Spinal cord (tissue), 10 donors: ENCODE data around the gene ORMDL3. TPM values are rescaled to one million over a fixed set of nuclear protein-coding genes. Genes with fewer than 3 reads are reported as not detected.
A peak's percentile ranks its signal among the peaks of the same experiment; 100 is the strongest.
"Not testable (repeated sequence)": the region's sequence is repeated elsewhere in the genome, so short reads cannot be mapped to it uniquely, and the experiment has no call there.

ENCODE experiments used
- DNase-seq, 6 donors: peaks; one replicate each; pipeline versions ENCODE4 v3.0.0 to v3.0.0-alpha.2; 2013 to 2015; ENCODE audit warnings: low spot score in 6 of 6, low read depth in 4 of 6
- H3K27ac ChIP-seq: one replicate; pipeline ENCODE4 v1.5.1; 2013; ENCODE audit warnings: low read depth, low read length, control low read depth
- H3K27me3 ChIP-seq: one replicate; pipeline ENCODE4 v1.6.1; 2013; ENCODE audit warnings: low read length; ENCODE audit not compliant: control insufficient read depth, insufficient read depth
- H3K36me3 ChIP-seq: one replicate; pipeline ENCODE4 v1.6.1; 2013; ENCODE audit warnings: low read length; ENCODE audit not compliant: control insufficient read depth, insufficient read depth
- H3K4me1 ChIP-seq: one replicate; pipeline ENCODE4 v1.6.1; 2013; ENCODE audit warnings: low read length; ENCODE audit not compliant: control insufficient read depth, insufficient read depth
- H3K4me3 ChIP-seq: one replicate; pipeline ENCODE4 v1.5.1; 2013; ENCODE audit warnings: low read depth, low read length, control low read depth
- H3K9me3 ChIP-seq: one replicate; pipeline ENCODE4 v1.6.1; 2013; ENCODE audit warnings: low read length; ENCODE audit not compliant: control insufficient read depth, insufficient read depth
- WGBS: methylation state at CpG from one replicate; pipeline ENCODE4 v1.1.5; 2013; ENCODE audit warnings: missing lambda C conversion rate; ENCODE audit not compliant: insufficient coverage; 5-methylcytosine and 5-hydroxymethylcytosine counted together
- polyA plus RNA-seq, 2 donors: library from polyadenylated mRNA; unstranded; fragments of 120-200 nt; gene quantifications; one replicate each; pipeline ENCODE4 v1.2.1, GENCODE V29; 2013; ENCODE audit not compliant: insufficient read length in 2 of 2
- total RNA-seq, 2 donors: library from RNA; depleted of rRNA in 1 of 2; stranded (reverse); fragments of 120-200 nt in 1 of 2; fragments of >200 nt in 1 of 2; gene quantifications; one replicate each; pipeline versions ENCODE4 v1.2.3 to v1.2.4, GENCODE V29; 2013 to 2014
- donor health status: healthy.

ORMDL3 gene
- total and polyA plus RNA-seq, 4 donors: 42.2 to 154 (median 92.8) TPM

- no peaks in the 10 kb centered on the region for H3K4me1 ChIP-seq
- H3K9me3 ChIP-seq: no peaks in the 10 kb centered on the region
- H3K36me3 ChIP-seq: no peaks in the 10 kb centered on the region
- no CpG with 5 or more reads among the region's 3 CpGs for WGBS
- H3K27ac ChIP-seq: no peak overlapping the region
- H3K27me3 ChIP-seq: no peaks in the 10 kb centered on the region
- no peak for DNase-seq
- H3K4me3 ChIP-seq: no peak overlapping the region
Measured at GRCh38 chr17:39894681-39895376, 32.6 kb downstream of the ORMDL3 start.

- no peaks in the 10 kb centered on the region for H3K9me3 ChIP-seq
- no peaks in the 10 kb centered on the region for H3K4me1 ChIP-seq
- H3K4me3 ChIP-seq: no peak overlapping the region
- no peak for DNase-seq
- no peak overlapping the region for H3K27ac ChIP-seq
- no peaks in the 10 kb centered on the region for H3K27me3 ChIP-seq
- WGBS: no CpG with 5 or more reads among the region's 2 CpGs
- no peaks in the 10 kb centered on the region for H3K36me3 ChIP-seq
Measured at GRCh38 chr17:39889200-39889599, 38.2 kb downstream of the ORMDL3 start.

GRCh38 chr17:39887078-39887477, 40.3 kb downstream of the ORMDL3 start:
- Histone ChIP-seq H3K36me3 (no peaks in the 10 kb centered on the region), H3K9me3 (no peaks in the 10 kb centered on the region), H3K27ac (no peak overlapping the region), H3K27me3 (no peaks in the 10 kb centered on the region), H3K4me3 (no peak overlapping the region), H3K4me1 (no peaks in the 10 kb centered on the region)
- DNase-seq: no peak

GRCh38 chr17:39886102-39886501, 41.3 kb downstream of the ORMDL3 start:
- not testable (repeated sequence) for H3K4me1 ChIP-seq, H3K4me3 ChIP-seq, H3K36me3 ChIP-seq, H3K27me3 ChIP-seq, H3K9me3 ChIP-seq, DNase-seq, H3K27ac ChIP-seq
- 71% methylated on average over 3 of the region's 5 CpGs for WGBS

- peak in 1 of 6 donors; percentile 6 for DNase-seq
- Histone ChIP-seq H3K4me3 (no peak overlapping the region), H3K4me1 (peaks cover 6% of the 10 kb centered on the region), H3K36me3 (no peaks in the 10 kb centered on the region), H3K27ac (no peak overlapping the region), H3K27me3 (peaks cover 14% of the 10 kb centered on the region), H3K9me3 (no peaks in the 10 kb centered on the region)
- WGBS: no CpG with 5 or more reads among the region's 2 CpGs
Measured at GRCh38 chr17:39872751-39873150, 54.6 kb downstream of the ORMDL3 start.

- Histone ChIP-seq H3K36me3 (no peaks in the 10 kb centered on the region), H3K27me3 (peaks cover 21% of the 10 kb centered on the region), H3K9me3 (peaks cover 2% of the 10 kb centered on the region), H3K27ac (no peak overlapping the region), H3K4me1 (peaks cover 7% of the 10 kb centered on the region), H3K4me3 (no peak overlapping the region)
- WGBS: no CpG with 5 or more reads among the region's 2 CpGs
- DNase-seq: no peak
Measured at GRCh38 chr17:39871801-39872200, 55.6 kb downstream of the ORMDL3 start.

Other genes starting within 250 kb of the ORMDL3 start
- 10 to 100 TPM in 1 of 2 donors, 1 to 10 TPM in 1; 9.7 to 30.0 TPM for gene PGAP3, start 239.5 kb downstream of the ORMDL3 start, total RNA-seq
- 10 to 100 TPM; 21.9 to 30.4 TPM for gene PGAP3, start 239.5 kb downstream of the ORMDL3 start, polyA plus RNA-seq
- 10 to 100 TPM; 32.8 to 92.5 TPM for gene ERBB2, start 227.5 kb downstream of the ORMDL3 start, total RNA-seq
- 10 to 100 TPM; 40.7 to 57.3 TPM for gene ERBB2, start 227.5 kb downstream of the ORMDL3 start, polyA plus RNA-seq
- gene MIEN1, start 197.1 kb downstream of the ORMDL3 start, total RNA-seq: 10 to 100 TPM; 14.5 to 49.5 TPM
- gene MIEN1, start 197.1 kb downstream of the ORMDL3 start, polyA plus RNA-seq: 10 to 100 TPM; 71.5 to 71.7 TPM
- 1 to 10 TPM in 1 of 2 donors, not detected in 1; 2.6 TPM for gene GRB7, start 189.7 kb downstream of the ORMDL3 start, total RNA-seq
- under 1 TPM; 0.43 to 0.54 TPM for gene GRB7, start 189.7 kb downstream of the ORMDL3 start, polyA plus RNA-seq
- under 1 TPM; 0.17 to 0.30 TPM for gene IKZF3, start 63.3 kb downstream of the ORMDL3 start, total RNA-seq
- under 1 TPM; 0.08 to 0.20 TPM for gene IKZF3, start 63.3 kb downstream of the ORMDL3 start, polyA plus RNA-seq
- gene ZPBP2, start 59.4 kb downstream of the ORMDL3 start, total RNA-seq: not detected
- not detected for gene ZPBP2, start 59.4 kb downstream of the ORMDL3 start, polyA plus RNA-seq
- gene GSDMB, start 9.0 kb downstream of the ORMDL3 start, total RNA-seq: 1 to 10 TPM; 7.9 to 8.8 TPM
- 10 to 100 TPM; 11.3 to 26.2 TPM for gene GSDMB, start 9.0 kb downstream of the ORMDL3 start, polyA plus RNA-seq
- gene LRRC3C, start 131 bp upstream of the ORMDL3 start, total RNA-seq: not detected
- gene LRRC3C, start 131 bp upstream of the ORMDL3 start, polyA plus RNA-seq: not detected
- gene GSDMA, start 35.4 kb upstream of the ORMDL3 start, total RNA-seq: under 1 TPM in 1 of 2 donors, not detected in 1; 0.61 TPM
- under 1 TPM; 0.19 to 0.41 TPM for gene GSDMA, start 35.4 kb upstream of the ORMDL3 start, polyA plus RNA-seq
- 10 to 100 TPM; 54.3 to 85.0 TPM for gene PSMD3, start 53.2 kb upstream of the ORMDL3 start, total RNA-seq
- 100 to 1,000 TPM; 123 to 136 TPM for gene PSMD3, start 53.2 kb upstream of the ORMDL3 start, polyA plus RNA-seq
- gene CSF3, start 87.8 kb upstream of the ORMDL3 start, total RNA-seq: under 1 TPM in 1 of 2 donors, not detected in 1; 0.59 TPM
- not detected for gene CSF3, start 87.8 kb upstream of the ORMDL3 start, polyA plus RNA-seq
- gene MED24, start 126.8 kb upstream of the ORMDL3 start, total RNA-seq: 10 to 100 TPM; 50.3 to 50.7 TPM
- gene MED24, start 126.8 kb upstream of the ORMDL3 start, polyA plus RNA-seq: 100 to 1,000 TPM; 120 to 140 TPM
- 100 to 1,000 TPM in 1 of 2 donors, 10 to 100 TPM in 1; 80.1 to 151 TPM for gene THRA, start 135.4 kb upstream of the ORMDL3 start, total RNA-seq
- 100 to 1,000 TPM; 243 to 252 TPM for gene THRA, start 135.4 kb upstream of the ORMDL3 start, polyA plus RNA-seq
- 1 to 10 TPM; 3.3 to 3.5 TPM for gene NR1D1, start 173.0 kb upstream of the ORMDL3 start, total RNA-seq
- 10 to 100 TPM; 11.6 to 12.4 TPM for gene NR1D1, start 173.0 kb upstream of the ORMDL3 start, polyA plus RNA-seq
- 100 to 1,000 TPM in 1 of 2 donors, 10 to 100 TPM in 1; 89.4 to 121 TPM for gene MSL1, start 194.4 kb upstream of the ORMDL3 start, total RNA-seq
- 100 to 1,000 TPM; 166 to 168 TPM for gene MSL1, start 194.4 kb upstream of the ORMDL3 start, polyA plus RNA-seq
- gene CASC3, start 212.9 kb upstream of the ORMDL3 start, total RNA-seq: 10 to 100 TPM; 52.0 to 68.4 TPM
- gene CASC3, start 212.9 kb upstream of the ORMDL3 start, polyA plus RNA-seq: 100 to 1,000 TPM; 122 to 133 TPM
- gene RAPGEFL1, start 249.9 kb upstream of the ORMDL3 start, total RNA-seq: 10 to 100 TPM; 10.6 to 17.7 TPM
- gene RAPGEFL1, start 249.9 kb upstream of the ORMDL3 start, polyA plus RNA-seq: 10 to 100 TPM; 53.0 to 77.1 TPM